Osteoblast (primary cell): ENCODE results near the gene TMEM60. TPM values are rescaled to one million over a fixed set of nuclear protein-coding genes. Genes with fewer than 3 reads are reported as not detected.

Experiments used
- DNase-seq: peaks from one replicate; pipeline ENCODE4 v3.0.0; 2011; ENCODE audit warnings: low spot score, mixed read lengths; ENCODE audit not compliant: insufficient read length; ENCODE audit errors: missing footprints
- H2AFZ ChIP-seq: 2 replicates; pipeline ENCODE4 v1.6.0; 2011; ENCODE audit warnings: mild to moderate bottlenecking, low read length
- H3K27ac ChIP-seq: 2 replicates; pipeline ENCODE4 v1.5.1; 2011; ENCODE audit warnings: mild to moderate bottlenecking, low read depth, low read length, moderate library complexity
- H3K27me3 ChIP-seq: 2 replicates; pipeline ENCODE4 v1.6.0; 2012; ENCODE audit warnings: mild to moderate bottlenecking, control low read depth, inconsistent platforms, low read length, moderate library complexity; ENCODE audit not compliant: insufficient read depth
- H3K36me3 ChIP-seq: 2 replicates; pipeline ENCODE4 v1.5.1; 2011; ENCODE audit warnings: mild to moderate bottlenecking, low read length, control low read depth, moderate library complexity; ENCODE audit not compliant: insufficient read depth
- H3K4me1 ChIP-seq: 2 replicates; pipeline ENCODE4 v1.5.1; 2011; ENCODE audit warnings: mild to moderate bottlenecking, low read length, control low read depth, moderate library complexity; ENCODE audit not compliant: insufficient read depth
- H3K4me2 ChIP-seq: 2 replicates; pipeline ENCODE4 v1.6.0; 2011; ENCODE audit warnings: mild to moderate bottlenecking, low read length; ENCODE audit not compliant: insufficient read depth
- H3K4me3 ChIP-seq: fragments of 200-600 bp; sonication (generic); 3 replicates; pipeline ENCODE4 v1.5.1; 2012; ENCODE audit warnings: mild to moderate bottlenecking, low read length, inconsistent platforms; ENCODE audit not compliant: insufficient read depth
- H3K79me2 ChIP-seq: 2 replicates; pipeline ENCODE4 v1.6.0; 2012; ENCODE audit warnings: mild to moderate bottlenecking, low read length, control low read depth, inconsistent platforms; ENCODE audit not compliant: insufficient read depth
- H3K9me3 ChIP-seq: 2 replicates; pipeline ENCODE4 v1.5.1; 2011; ENCODE audit warnings: low read depth, low read length, control low read depth
- H4K20me1 ChIP-seq: 2 replicates; pipeline ENCODE4 v1.6.0; 2012; ENCODE audit warnings: mild to moderate bottlenecking, low read length, control low read depth; ENCODE audit not compliant: insufficient read depth
- CTCF ChIP-seq: IDR thresholded peaks from 2 replicates; pipeline ENCODE4 v1.5.1; 2011; ENCODE audit warnings: mild to moderate bottlenecking, low read depth, low read length, moderate library complexity; ENCODE audit errors: extremely low read depth
- total RNA-seq: library from RNA; depleted of rRNA; stranded (reverse); fragments of >200 nt; gene quantifications from 2 replicates; pipeline ENCODE4 v1.2.3, GENCODE V29; 2012

Gene TMEM60
- total RNA-seq, 1 donor = 20.3 TPM

GRCh38 chr7:77746164-77746823, 51.9 kb downstream of the TMEM60 start:
- H3K27me3 ChIP-seq = no peaks in the 10 kb centered on the region
- DNase-seq = no peak
- peaks cover 16% of the 10 kb centered on the region for H3K79me2 ChIP-seq
- no peak for TF ChIP-seq CTCF
- H3K9me3 ChIP-seq = no peaks in the 10 kb centered on the region
- no peak overlapping the region for H3K4me3 ChIP-seq
- H3K36me3 ChIP-seq = peaks cover 5% of the 10 kb centered on the region
- H3K4me1 ChIP-seq = no peaks in the 10 kb centered on the region
- H3K27ac ChIP-seq = no peak overlapping the region
- H2AFZ ChIP-seq = no peak overlapping the region
- no peak overlapping the region for H3K4me2 ChIP-seq
- H4K20me1 ChIP-seq = no peaks in the 10 kb centered on the region

GRCh38 chr7:77745746-77746145, 52.5 kb downstream of the TMEM60 start:
- TF ChIP-seq CTCF = no peak
- Histone ChIP-seq H3K27me3 (no peaks in the 10 kb centered on the region), H4K20me1 (no peaks in the 10 kb centered on the region), H3K9me3 (no peaks in the 10 kb centered on the region), H3K79me2 (peaks cover 16% of the 10 kb centered on the region), H3K4me3 (no peak overlapping the region), H3K36me3 (peaks cover 5% of the 10 kb centered on the region), H3K4me1 (no peaks in the 10 kb centered on the region), H2AFZ (no peak overlapping the region), H3K27ac (no peak overlapping the region), H3K4me2 (no peak overlapping the region)
- DNase-seq = no peak

Other genes starting within 250 kb of the TMEM60 start
- gene RSBN1L, start 102.0 kb downstream of the TMEM60 start, total RNA-seq = 15.6 and 21.4 TPM in 2 replicates
- 28.6 and 31.5 TPM in 2 replicates for gene PHTF2, start 339 bp upstream of the TMEM60 start, total RNA-seq